K562 (cell line): ENCODE data around the gene CNNM3. TPM values are rescaled to one million over a fixed set of nuclear protein-coding genes. Genes with fewer than 3 reads are reported as not detected.

Experiments used
- ATAC-seq: fragments of 200-7000 bp; cut with Tn5 transposase; 3 replicates; pipeline ENCODE4 v1.9.1; 2020; ENCODE audit warnings: moderate library complexity
- BruUV-seq: library from RNA; stranded (reverse); fragments of 400-500 nt; replicated peaks from 2 replicates; lab custom pipeline; 2021; lab: Mats Ljungman, UMichigan
- CTCF ChIA-PET: fragments of 300-600 bp; formaldehyde crosslinking; extraction: SDS; loops from one replicate; lab custom pipeline; 2021; ENCODE audit warnings: low intra/inter-chr PET ratio; lab: Yijun Ruan, JAX
- POLR2A ChIA-PET: fragments of 300-600, 350-650 bp; sonication (Branson Sonifier 250); formaldehyde crosslinking; extraction: SDS; loops from one replicate; lab custom pipeline; 2021; ENCODE audit warnings: antibody characterized with exemption, inconsistent platforms; lab: Yijun Ruan, JAX
- DNase-seq, 4 experiments: peaks; one replicate each; pipeline versions ENCODE4 v3.0.0 to v3.0.0-alpha.2; 2011 to 2018; ENCODE audit warnings: low spot score in 3 of 4, mixed read lengths in 3 of 4; ENCODE audit errors: extremely low read depth in 1 of 4
- FAIRE-seq: peaks from 2 replicates; lab custom pipeline; 2011; peaks lifted over from hg19 to GRCh38; lab: Jason Lieb, UNC
- H2AFZ ChIP-seq: 2 replicates; pipeline ENCODE4 v1.6.0; 2011; ENCODE audit warnings: low read depth, low read length, control low read depth, inconsistent platforms
- H3K27ac ChIP-seq: fragments of 200-600 bp; 3 replicates; pipeline ENCODE4 v1.8.0; 2011; ENCODE audit warnings: low read depth, mild to moderate bottlenecking, control low read depth, inconsistent platforms, low read length, moderate library complexity, mixed read lengths; ENCODE audit errors: extremely low read depth
- H3K27me3 ChIP-seq, 2 experiments: fragments of 300-600 bp in 1 of 2; 2 replicates in 1 of 2; 3 replicates in 1 of 2; pipeline versions ENCODE4 v1.6.0 to v1.8.0; 2011; ENCODE audit warnings: inconsistent platforms in 2 of 2, low read length in 2 of 2, mild to moderate bottlenecking in 1 of 2, mixed read lengths in 1 of 2, moderate library complexity in 1 of 2; ENCODE audit not compliant: control insufficient read depth in 2 of 2, insufficient read depth in 2 of 2
- H3K36me3 ChIP-seq: fragments of 300-600 bp; 3 replicates; pipeline ENCODE4 v1.8.0; 2011; ENCODE audit warnings: mild to moderate bottlenecking, low read length, inconsistent platforms; ENCODE audit not compliant: control insufficient read depth, insufficient read depth
- H3K4me1 ChIP-seq, 2 experiments: fragments of 200-600 bp in 1 of 2; replicated peaks in 1 of 2; 2 replicates in 1 of 2; 3 replicates in 1 of 2; pipeline versions ENCODE4 v1.5.1 to v1.8.0; 2011; ENCODE audit warnings: inconsistent platforms in 2 of 2, low read length in 2 of 2, mild to moderate bottlenecking in 1 of 2, mixed read lengths in 1 of 2, moderate library complexity in 1 of 2; ENCODE audit not compliant: control insufficient read depth in 2 of 2, insufficient read depth in 2 of 2
- H3K4me2 ChIP-seq: 2 replicates; pipeline ENCODE4 v1.6.1; 2011; ENCODE audit warnings: low read length, control low read depth, inconsistent platforms, mixed read lengths; ENCODE audit not compliant: insufficient read depth
- H3K4me3 ChIP-seq: fragments of 200-600 bp; sonication (generic), shearing (Covaris generic); 2 replicates; pipeline ENCODE4 v1.5.1; 2016; ENCODE audit warnings: control low read depth, inconsistent platforms
- H3K79me2 ChIP-seq: fragments of 200-600 bp; 3 replicates; pipeline ENCODE4 v1.8.0; 2011; ENCODE audit warnings: low read length, inconsistent platforms; ENCODE audit not compliant: control insufficient read depth, insufficient read depth
- H3K9ac ChIP-seq, 2 experiments: 2 replicates each; pipeline versions ENCODE4 v1.6.0 to v1.6.1; 2011; ENCODE audit warnings: low read depth in 2 of 2, low read length in 2 of 2, control low read depth in 1 of 2, inconsistent platforms in 1 of 2, mild to moderate bottlenecking in 1 of 2, mixed read lengths in 1 of 2; ENCODE audit not compliant: insufficient read depth in 1 of 2
- H3K9me1 ChIP-seq: one replicate; pipeline ENCODE4 v1.6.0; 2011; ENCODE audit warnings: inconsistent platforms, mild to moderate bottlenecking, low read length, moderate library complexity; ENCODE audit not compliant: control insufficient read depth, insufficient read depth
- H3K9me3 ChIP-seq: replicated peaks from 2 replicates; pipeline ENCODE4 v1.5.1; 2011; ENCODE audit warnings: low read depth, low read length, inconsistent platforms; ENCODE audit not compliant: control insufficient read depth, insufficient read depth
- H4K20me1 ChIP-seq: replicated peaks from 2 replicates; pipeline ENCODE4 v1.6.1; 2011; ENCODE audit warnings: low read length, inconsistent platforms, mixed read lengths; ENCODE audit not compliant: control insufficient read depth, insufficient read depth
- CXXC5 ChIP-seq: fragments of 250-450 bp; sonication (Bioruptor Pico); IDR thresholded peaks from 2 replicates; pipeline ENCODE4 v1.8.0; 2022; ENCODE audit warnings: inconsistent platforms, mild to moderate bottlenecking, moderate library complexity
- HNRNPK ChIP-seq: fragments of 200-400 bp; formaldehyde crosslinking; IDR thresholded peaks from one replicate; pipeline ENCODE4 v1.6.1; 2018; ENCODE audit warnings: mild to moderate bottlenecking, low read depth, low read length; ENCODE audit not compliant: poor library complexity, severe bottlenecking
- POLR2G ChIP-seq: fragments of 200-400 bp; formaldehyde crosslinking; IDR thresholded peaks from 2 replicates; pipeline ENCODE4 v1.6.1; 2017; ENCODE audit warnings: low read depth, mild to moderate bottlenecking, antibody characterized with exemption, low read length, moderate library complexity
- WGBS: fragments of 100-300 bp; shearing (Covaris generic); methylation state at CpG from one replicate; pipeline ENCODE4 v1.1.6; 2016; ENCODE audit warnings: low coverage, mixed read lengths; ENCODE audit not compliant: insufficient coverage; ENCODE audit errors: missing lambda C conversion rate; 5-methylcytosine and 5-hydroxymethylcytosine counted together
- in situ Hi-C: fragments of 300-500 bp; cut with MboI; formaldehyde crosslinking; loops from 4 replicates; pipeline ENCODE4 v1.15.0; 2018; ENCODE audit warnings: inconsistent platforms, mixed read lengths
- intact Hi-C: fragments of 100-400 bp; cut with micrococcal nuclease; formaldehyde crosslinking; loops from 2 replicates; pipeline ENCODE4 v1.14.2; 2022
- polyA plus RNA-seq, 8 experiments: library from polyadenylated mRNA; depleted of rRNA in 4 of 8; stranded (reverse) in 5 of 8; unstranded in 3 of 8; fragments of >200 nt; fragmentation: Nextera tagmentation in 2 of 8; fragmentation: Illumina TruSeq in 1 of 8; extraction: Ambion mirVana in 2 of 8; extraction: Trizol in 1 of 8; gene quantifications; 2 replicates each; pipeline versions ENCODE4 v1.2.1 to v1.2.3, GENCODE V29; 2011 to 2014; ENCODE audit warnings: inconsistent platforms in 1 of 8, missing spikeins in 1 of 8
- total RNA-seq, 7 experiments: library from RNA; depleted of rRNA in 6 of 7; stranded (reverse); fragments of >200 nt in 6 of 7; fragmentation: Illumina TruSeq in 2 of 7; extraction: Trizol in 2 of 7; gene quantifications; 2 replicates each; pipeline versions ENCODE4 v1.2.1 to v1.2.3, GENCODE V29; 2011 to 2021; ENCODE audit warnings: low replicate concordance in 1 of 7

The CNNM3 gene
- total and polyA plus RNA-seq, 9 of the 15 experiments (the other 6 are each of a cell fraction or from before 2014, with no cell fraction given) = 1.4 to 16.9 (median 6.5) TPM

DNA sequence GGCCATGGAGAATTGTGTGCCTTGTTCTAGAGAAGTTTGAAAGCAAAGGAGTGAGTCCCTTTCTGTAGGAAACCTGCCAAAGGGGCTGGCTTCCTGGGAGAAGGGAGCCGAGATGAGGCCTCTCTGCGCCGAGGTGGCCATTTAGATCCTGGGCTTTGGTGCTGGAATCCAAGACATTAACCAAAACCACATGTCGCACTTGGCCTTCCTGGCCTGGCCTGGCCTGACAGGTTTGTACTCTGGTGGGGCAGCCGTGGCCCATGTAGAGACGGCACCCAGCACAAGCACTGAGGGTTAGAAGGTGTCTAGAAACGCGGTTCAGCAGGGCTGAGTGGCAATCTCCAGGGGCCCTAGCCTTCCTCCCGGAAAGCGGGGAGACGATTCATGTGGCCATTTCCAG lies 7.1 kb downstream of the CNNM3 start:
- ChIA-PET CTCF (no interaction called here), POLR2A (interaction anchor here (0.6 to 1.9 kb wide), 4 partner anchors 10 to 20 kb away, joined by 3 to 8 read pairs (median 4); partner anchors contain the start of gene ANKRD23)
- TF ChIP-seq POLR2G = 0 out of 2 replicates have a peak, but pooled peaks have one; percentile 24
- TF ChIP-seq CXXC5 (CRISPR knock-in tag) = no peak
- no peak for ATAC-seq
- Histone ChIP-seq H3K4me1 (peaks cover 19 to 26% of the 10 kb centered on the region in 2 experiments), H4K20me1 (peaks cover 34% of the 10 kb centered on the region), H3K9ac (no peak overlapping the region), H3K4me3 (no peak overlapping the region), H3K9me1 (peaks cover 16% of the 10 kb centered on the region), H3K9me3 (no peaks in the 10 kb centered on the region), H3K27ac (no peak overlapping the region; the same call in 2 of the 3 replicates), H3K36me3 (peaks cover 77% of the 10 kb centered on the region), H3K4me2 (no peak overlapping the region), H2AFZ (no peak overlapping the region), H3K27me3 (no peaks in the 10 kb centered on the region), H3K79me2 (peaks cover 39% of the 10 kb centered on the region)
- no TSS peak for BruUV-seq
- in situ Hi-C loops = no loop called here
- FAIRE-seq = no peak
- 88% methylated on average over 9 of the region's 11 CpGs for WGBS
- no peak for DNase-seq
- intact Hi-C loops = no loop called here

DNA sequence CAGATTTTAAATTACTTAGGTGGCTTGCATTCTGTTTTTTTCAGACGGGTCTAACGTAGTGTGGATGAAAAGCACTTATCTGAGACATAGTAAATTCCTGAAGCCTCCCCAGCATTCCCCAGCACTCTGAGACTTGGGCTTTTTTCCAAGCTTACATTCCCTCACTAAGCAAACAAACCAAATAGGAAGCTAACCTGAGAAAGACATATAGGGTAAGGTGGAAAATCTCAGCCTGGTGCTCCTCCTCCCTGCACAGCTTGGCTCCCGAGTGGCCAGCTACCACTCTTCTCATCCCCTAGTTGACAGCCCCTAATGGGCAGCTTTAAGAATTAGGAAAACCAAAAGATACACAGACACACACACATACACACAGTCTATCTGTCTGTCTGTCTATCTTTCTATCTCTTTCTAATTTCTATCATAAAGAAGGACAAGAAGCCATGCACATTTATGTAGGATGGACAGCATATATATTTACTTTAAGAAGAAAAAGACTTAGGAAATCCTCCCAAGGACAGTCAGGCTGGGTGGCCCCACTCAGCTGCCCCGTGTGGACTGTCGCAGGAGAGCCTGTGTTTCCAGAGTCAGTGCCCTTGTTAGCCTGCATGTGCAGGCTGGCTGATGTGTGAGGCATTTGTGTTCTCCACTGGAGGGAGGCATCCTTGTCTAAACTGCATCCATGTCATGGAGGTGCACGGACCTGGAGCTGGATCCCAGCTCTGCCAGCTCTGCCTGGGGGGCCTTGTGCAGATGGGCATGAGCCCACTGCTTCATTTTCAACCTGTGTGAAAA lies 8.2 kb downstream of the CNNM3 start:
- H3K36me3 ChIP-seq = peaks cover 78% of the 10 kb centered on the region
- no TSS peak for BruUV-seq

More for the DNA sequence above, 8.2 kb downstream of the CNNM3 start:
- DNase-seq = no peak
- ChIA-PET CTCF (no interaction called here), POLR2A (interaction anchor here (0.6 to 1.9 kb wide), 4 partner anchors 9 to 19 kb away, joined by 3 to 8 read pairs (median 4); partner anchors contain the start of gene ANKRD23)
- in situ Hi-C loops = no loop called here
- no peak overlapping the region for H3K4me3 ChIP-seq
- H3K27me3 ChIP-seq = no peaks in the 10 kb centered on the region
- intact Hi-C loops = no loop called here
- no peak for ATAC-seq
- no peak overlapping the region for H2AFZ ChIP-seq
- WGBS = 71% methylated on average over 6 of the region's 6 CpGs
- H3K79me2 ChIP-seq = peaks cover 29% of the 10 kb centered on the region
- H3K9me1 ChIP-seq = peaks cover 7% of the 10 kb centered on the region
- H3K4me2 ChIP-seq = no peak overlapping the region
- H4K20me1 ChIP-seq = peaks cover 30% of the 10 kb centered on the region
- no peak for TF ChIP-seq HNRNPK
- FAIRE-seq = no peak
- no peak overlapping the region for H3K27ac ChIP-seq
- H3K9me3 ChIP-seq = no peaks in the 10 kb centered on the region
- H3K9ac ChIP-seq = no peak overlapping the region; a peak in 1 of 4 replicates
- peaks cover 10 to 16% of the 10 kb centered on the region in 2 experiments; a peak in 4 of 5 replicates for H3K4me1 ChIP-seq
